HepG2 (cell line): ENCODE measurements around the gene RFXANK. TPM values are rescaled to one million over a fixed set of nuclear protein-coding genes. Genes with fewer than 3 reads are reported as not detected.

Experiments used
- ARID2 ChIP-seq: sonication (generic); formaldehyde crosslinking; IDR thresholded peaks from 2 replicates; pipeline ENCODE4 v1.8.1; 2022; ENCODE audit warnings: mild to moderate bottlenecking, missing genetic modification reagents, borderline replicate concordance
- FIP1L1 ChIP-seq: fragments of 200-400 bp; formaldehyde crosslinking; IDR thresholded peaks from 2 replicates; pipeline ENCODE4 v1.6.1; 2018; ENCODE audit warnings: low read depth, mild to moderate bottlenecking, low read length, moderate library complexity, borderline replicate concordance; ENCODE audit not compliant: insufficient read depth
- GTF2F1 ChIP-seq: fragments of 150-350 bp; IDR thresholded peaks from 2 replicates; pipeline ENCODE4 v1.6.1; 2014; ENCODE audit warnings: low read length
- GZF1 ChIP-seq: sonication (generic); formaldehyde crosslinking; IDR thresholded peaks from 2 replicates; pipeline ENCODE4 v1.5.1; 2020; ENCODE audit warnings: mild to moderate bottlenecking, missing genetic modification reagents
- MAZ ChIP-seq, 2 experiments: sonication (generic) in 1 of 2; formaldehyde crosslinking in 1 of 2; IDR thresholded peaks; 2 replicates each; pipeline versions ENCODE4 v1.5.0 to v1.6.1; 2012 to 2020; ENCODE audit warnings: low read depth in 2 of 2, mild to moderate bottlenecking in 2 of 2, borderline replicate concordance in 1 of 2, improper control_type of control experiment in 1 of 2, low read length in 1 of 2, missing genetic modification reagents in 1 of 2, moderate library complexity in 1 of 2
- MLXIP ChIP-seq: sonication (generic); formaldehyde crosslinking; IDR thresholded peaks from 2 replicates; pipeline ENCODE4 v1.9.0; 2021; ENCODE audit warnings: missing genetic modification reagents, borderline replicate concordance
- PATZ1 ChIP-seq: sonication (generic); formaldehyde crosslinking; IDR thresholded peaks from 2 replicates; pipeline ENCODE4 v1.4.0; 2020; ENCODE audit warnings: missing genetic modification reagents
- RELA ChIP-seq: sonication (generic); formaldehyde crosslinking; IDR thresholded peaks from 2 replicates; pipeline ENCODE4 v1.4.0; 2020; ENCODE audit warnings: missing genetic modification reagents
- RFXAP ChIP-seq: sonication (generic); formaldehyde crosslinking; IDR thresholded peaks from 2 replicates; pipeline ENCODE4 v1.4.0; 2020; ENCODE audit warnings: missing genetic modification reagents, borderline replicate concordance
- RNF2 ChIP-seq: fragments of 450-650 bp; conservative IDR thresholded peaks from 2 replicates; pipeline ENCODE4 v1.6.1; 2016; ENCODE audit warnings: low read depth
- TCF7L2 ChIP-seq: IDR thresholded peaks from 2 replicates; pipeline ENCODE4 v1.6.1; 2011; ENCODE audit warnings: mild to moderate bottlenecking, low read depth, low read length, moderate library complexity
- ZFY ChIP-seq: sonication (generic); formaldehyde crosslinking; IDR thresholded peaks from 2 replicates; pipeline ENCODE4 v1.4.0; 2020; ENCODE audit warnings: missing genetic modification reagents
- ZFYVE20 ChIP-seq: sonication (generic); formaldehyde crosslinking; IDR thresholded peaks from 2 replicates; pipeline ENCODE4 v1.8.0; 2023; ENCODE audit warnings: low read depth, mild to moderate bottlenecking, moderate library complexity, missing genetic modification reagents, borderline replicate concordance
- ZKSCAN8 ChIP-seq: IDR thresholded peaks from 2 replicates; pipeline ENCODE4 v1.6.1; 2016; ENCODE audit warnings: borderline replicate concordance, missing genetic modification reagents, missing compliant biosample characterization
- ZNF138 ChIP-seq: sonication (generic); formaldehyde crosslinking; IDR thresholded peaks from 2 replicates; pipeline ENCODE4 v1.5.0; 2020; ENCODE audit warnings: mild to moderate bottlenecking, low read depth, missing genetic modification reagents
- ZNF3 ChIP-seq: IDR thresholded peaks from 2 replicates; pipeline ENCODE4 v1.7.0; 2017; ENCODE audit warnings: inconsistent platforms
- ZNF329 ChIP-seq: sonication (generic); formaldehyde crosslinking; IDR thresholded peaks from 2 replicates; pipeline ENCODE4 v1.9.0; 2021; ENCODE audit warnings: low read depth, mild to moderate bottlenecking, missing genetic modification reagents
- ZNF451 ChIP-seq: sonication (generic); formaldehyde crosslinking; IDR thresholded peaks from 2 replicates; pipeline ENCODE4 v1.5.0; 2020; ENCODE audit warnings: mild to moderate bottlenecking, missing genetic modification reagents
- ZNF616 ChIP-seq: sonication (generic); formaldehyde crosslinking; IDR thresholded peaks from 2 replicates; pipeline ENCODE4 v1.5.0; 2020; ENCODE audit warnings: low read depth, mild to moderate bottlenecking, missing genetic modification reagents
- ZNF839 ChIP-seq: sonication (generic); formaldehyde crosslinking; IDR thresholded peaks from 2 replicates; pipeline ENCODE4 v1.4.0; 2020; ENCODE audit warnings: missing genetic modification reagents, mild to moderate bottlenecking, borderline replicate concordance
- polyA plus RNA-seq, 8 experiments: library from polyadenylated mRNA; depleted of rRNA in 3 of 8; stranded (reverse) in 7 of 8; unstranded in 1 of 8; fragments of >200 nt; fragmentation: Illumina TruSeq in 4 of 8; extraction: Trizol in 4 of 8; gene quantifications; 2 replicates each; pipeline versions ENCODE4 v1.2.1 to v1.2.3, GENCODE V29; 2011 to 2016; ENCODE audit warnings: low read depth in 4 of 8, missing spikeins in 1 of 8, mixed read lengths in 1 of 8; ENCODE audit not compliant: insufficient read depth in 1 of 8
- total RNA-seq, 5 experiments: library from RNA; depleted of rRNA; stranded (reverse); fragments of >200 nt; fragmentation: Illumina TruSeq; extraction: Trizol; gene quantifications; 2 replicates each; pipeline ENCODE4 v1.2.3, GENCODE V29; 2016; ENCODE audit warnings: low read depth in 1 of 5
- TF ChIP-seq, protein P1 (sequence below): sonication (generic); formaldehyde crosslinking; IDR thresholded peaks from 2 replicates; pipeline ENCODE4 v1.4.0; 2020; ENCODE audit warnings: missing genetic modification reagents, borderline replicate concordance
- TF ChIP-seq, protein P2 (sequence below): IDR thresholded peaks from 2 replicates; pipeline ENCODE4 v1.6.1; 2016

Gene RFXANK
- total and polyA plus RNA-seq, 2 of the 13 experiments (the other 11 are each of a cell fraction or from before 2014, with no cell fraction given) = 49.9 to 80.7 TPM

- TF ChIP-seq ZFY (CRISPR knock-in tag) (peak; percentile 64), ARID2 (CRISPR knock-in tag) (no peak), ZNF138 (CRISPR knock-in tag) (no peak), ZNF451 (CRISPR knock-in tag) (no peak), GZF1 (CRISPR knock-in tag) (no peak), RFXAP (CRISPR knock-in tag) (no peak), RELA (CRISPR knock-in tag) (no peak), RNF2 (no peak), ZNF616 (CRISPR knock-in tag) (no peak), ZNF839 (no peak), ZNF329 (no peak), GTF2F1 (no peak), ZNF3 (CRISPR knock-in tag) (no peak), MAZ (IDR thresholded peaks at IDR 0.05; ENCODE audit: borderline replicate concordance, low read depth, low read length) (0 out of 2 replicates have a peak, but pooled peaks have one; percentile 43), MAZ (CRISPR knock-in tag; IDR thresholded peaks at IDR 0.05; ENCODE audit: low read depth) (peak; percentile 52; the same call in 1 of the 2 replicates), FIP1L1 (no peak), PATZ1 (peak; percentile 45; the same call in 1 of the 2 replicates), MLXIP (CRISPR knock-in tag) (no peak), ZKSCAN8 (no peak), ZFYVE20 (no peak), TCF7L2 (no peak)
- TF ChIP-seq, protein P1, sequence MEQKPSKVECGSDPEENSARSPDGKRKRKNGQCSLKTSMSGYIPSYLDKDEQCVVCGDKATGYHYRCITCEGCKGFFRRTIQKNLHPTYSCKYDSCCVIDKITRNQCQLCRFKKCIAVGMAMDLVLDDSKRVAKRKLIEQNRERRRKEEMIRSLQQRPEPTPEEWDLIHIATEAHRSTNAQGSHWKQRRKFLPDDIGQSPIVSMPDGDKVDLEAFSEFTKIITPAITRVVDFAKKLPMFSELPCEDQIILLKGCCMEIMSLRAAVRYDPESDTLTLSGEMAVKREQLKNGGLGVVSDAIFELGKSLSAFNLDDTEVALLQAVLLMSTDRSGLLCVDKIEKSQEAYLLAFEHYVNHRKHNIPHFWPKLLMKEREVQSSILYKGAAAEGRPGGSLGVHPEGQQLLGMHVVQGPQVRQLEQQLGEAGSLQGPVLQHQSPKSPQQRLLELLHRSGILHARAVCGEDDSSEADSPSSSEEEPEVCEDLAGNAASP (CRISPR knock-in tag) = no peak; the same call in 1 of the 2 replicates
- TF ChIP-seq, protein P2, sequence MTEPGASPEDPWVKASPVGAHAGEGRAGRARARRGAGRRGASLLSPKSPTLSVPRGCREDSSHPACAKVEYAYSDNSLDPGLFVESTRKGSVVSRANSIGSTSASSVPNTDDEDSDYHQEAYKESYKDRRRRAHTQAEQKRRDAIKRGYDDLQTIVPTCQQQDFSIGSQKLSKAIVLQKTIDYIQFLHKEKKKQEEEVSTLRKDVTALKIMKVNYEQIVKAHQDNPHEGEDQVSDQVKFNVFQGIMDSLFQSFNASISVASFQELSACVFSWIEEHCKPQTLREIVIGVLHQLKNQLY = no peak
Observed at GRCh38 chr19:19170053-19170872, 21.8 kb upstream of the RFXANK start, which contains the start of gene MEF2B (continued).
